ENCODE results near the gene HIC1. TPM values are rescaled to one million over a fixed set of nuclear protein-coding genes. Genes with fewer than 3 reads are reported as not detected.

HIC1 gene
- total and polyA plus RNA-seq, 9 of the 15 experiments (the other 6 are each of a cell fraction or from before 2014, with no cell fraction given): 0.01 to 2.5 (median 0.18) TPM

DNA sequence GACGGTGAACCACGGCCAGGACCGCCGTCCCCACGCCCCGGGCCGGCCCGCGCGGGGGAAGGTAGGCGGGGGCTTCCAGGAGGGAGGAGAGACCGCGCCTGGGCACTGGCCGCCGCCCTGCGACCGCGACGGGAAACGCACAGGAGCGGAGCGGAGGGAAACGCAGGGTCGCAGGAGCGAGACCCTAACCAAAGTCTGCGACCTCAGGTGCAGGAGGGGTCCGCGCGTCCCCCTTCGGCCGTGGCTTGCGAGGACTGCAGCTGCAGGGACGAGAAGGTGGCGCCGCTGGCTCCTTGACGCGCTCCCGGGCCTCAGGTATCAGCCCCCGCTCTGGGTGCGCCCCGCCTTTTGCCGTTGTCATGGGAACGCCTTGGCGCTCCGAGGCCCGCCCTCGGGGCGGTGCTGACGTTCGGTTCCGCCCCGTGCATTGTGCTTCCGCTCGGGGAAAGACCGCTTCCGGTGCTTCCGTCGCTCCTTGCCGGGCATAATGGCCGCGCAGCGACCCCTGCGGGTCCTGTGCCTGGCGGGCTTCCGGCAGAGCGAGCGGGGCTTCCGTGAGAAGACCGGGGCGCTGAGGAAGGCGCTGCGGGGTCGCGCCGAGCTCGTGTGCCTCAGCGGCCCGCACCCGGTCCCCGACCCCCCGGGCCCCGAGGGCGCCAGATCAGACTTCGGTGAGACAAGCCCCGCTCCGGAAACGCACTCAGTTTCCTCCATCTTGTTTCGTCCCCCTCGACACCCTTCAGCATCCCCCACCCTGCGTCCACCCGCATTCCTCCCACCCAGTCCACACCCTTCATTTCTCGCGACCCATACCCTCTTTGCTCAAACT lies 13.1 kb upstream of the HIC1 start, which contains the start of gene OVCA2 (continued):
- peak; percentile 62 for TF ChIP-seq ARID4B (CRISPR knock-in tag; IDR thresholded peaks at IDR 0.05)
- peak; percentile 70 for TF ChIP-seq NR2C1 (IDR thresholded peaks at IDR 0.05)
- peak; percentile 87 for TF ChIP-seq NR2C1 (tag; IDR thresholded peaks at IDR 0.05)
- TF ChIP-seq TRIM24 (IDR thresholded peaks at IDR 0.05): peak in 1 of 2 experiments; percentile 11; a peak in 1 of 4 replicates
- no peak for TF ChIP-seq ZNF668 (CRISPR knock-in tag; IDR thresholded peaks at IDR 0.05)
- TF ChIP-seq E2F1 (CRISPR knock-in tag; IDR thresholded peaks at IDR 0.05): peak; percentile 66; the same call in 1 of the 2 replicates
- peak; percentile 80 for TF ChIP-seq U2AF1 (optimal IDR thresholded peaks at IDR 0.05; ENCODE audit: low read depth, low read length)
- TF ChIP-seq TBL1XR1 (IDR thresholded peaks at IDR 0.05; ENCODE audit: low read length in 2 of 2): no peak
- TF ChIP-seq U2AF2 (optimal IDR thresholded peaks at IDR 0.05; ENCODE audit: low read depth, low read length): no peak
- TF ChIP-seq PHF20 (IDR thresholded peaks at IDR 0.05; ENCODE audit: partially characterized antibody): peak; percentile 51
- peak; percentile 92 for TF ChIP-seq ELF1 (tag; IDR thresholded peaks at IDR 0.05)
- no peak for TF ChIP-seq NR2F6 (CRISPR knock-in tag; IDR thresholded peaks at IDR 0.05)
- peak; percentile 80 for TF ChIP-seq POLR2A (conservative IDR thresholded peaks at IDR 0.05)
- TF ChIP-seq SLC30A9 (CRISPR knock-in tag; IDR thresholded peaks at IDR 0.05): no peak
- TF ChIP-seq ZBTB33 (CRISPR knock-in tag; IDR thresholded peaks at IDR 0.05): no peak
- 0 out of 2 replicates have a peak, but pooled peaks have one; percentile 41 for TF ChIP-seq ZC3H4 (CRISPR knock-in tag; IDR thresholded peaks at IDR 0.05; ENCODE audit: borderline replicate concordance)
- peak; percentile 28; the same call in 1 of the 2 replicates for TF ChIP-seq MYC (IDR thresholded peaks at IDR 0.05; ENCODE audit: low read depth, low read length)
- no peak for TF ChIP-seq MYC (CRISPR knock-in tag; IDR thresholded peaks at IDR 0.05; ENCODE audit: borderline replicate concordance, low read depth)
- TF ChIP-seq POLR2AphosphoS2 (IDR thresholded peaks at IDR 0.05; ENCODE audit: low read length): 0 out of 2 replicates have a peak, but pooled peaks have one; percentile 76
- peak; percentile 73 for TF ChIP-seq TFAP4 (CRISPR knock-in tag; IDR thresholded peaks at IDR 0.05; ENCODE audit: borderline replicate concordance)
- TF ChIP-seq MIER1 (IDR thresholded peaks at IDR 0.05; ENCODE audit: low read depth): peak; percentile 27; the same call in 1 of the 2 replicates

Measured in K562 (cell line).